SU-DHL-6 (cell line): ENCODE measurements around the gene PTPRN2.

Experiments used
- H2AFZ ChIP-seq: fragments of 200-600 bp; sonication (generic); 2 replicates; pipeline ENCODE4 v1.6.1; 2014; ENCODE audit warnings: low read depth, mild to moderate bottlenecking, moderate library complexity, mixed read lengths, antibody characterized with exemption, low read length; ENCODE audit not compliant: severe bottlenecking
- H3F3A ChIP-seq: fragments of 200-600 bp; shearing (Covaris generic); 2 replicates; pipeline ENCODE4 v1.6.0; 2016; ENCODE audit warnings: antibody characterized with exemption, mild to moderate bottlenecking; ENCODE audit not compliant: insufficient read depth
- H3K27ac ChIP-seq: fragments of 200-600 bp; sonication (generic); 2 replicates; pipeline ENCODE4 v1.5.1; 2016; ENCODE audit warnings: low read depth, mild to moderate bottlenecking, low read length, moderate library complexity, mixed read lengths
- H3K27me3 ChIP-seq: fragments of 200-600 bp; sonication (generic), shearing (Covaris generic); 2 replicates; pipeline ENCODE4 v1.6.0; 2014; ENCODE audit warnings: mild to moderate bottlenecking, low read length
- H3K36me3 ChIP-seq: fragments of 200-600 bp; sonication (generic); 2 replicates; pipeline ENCODE4 v1.6.1; 2014; ENCODE audit warnings: mild to moderate bottlenecking, low read length, mixed read lengths
- H3K4me2 ChIP-seq: fragments of 300-600, 200-600 bp; shearing (Covaris generic), sonication (generic); 2 replicates; pipeline ENCODE4 v1.6.0; 2014; ENCODE audit warnings: low read length, low read depth, mild to moderate bottlenecking; ENCODE audit not compliant: poor library complexity, severe bottlenecking
- H3K4me3 ChIP-seq: fragments of 200-600 bp; sonication (generic); 2 replicates; pipeline ENCODE4 v1.5.1; 2014; ENCODE audit warnings: antibody characterized with exemption, low read length, mild to moderate bottlenecking, mixed read lengths; ENCODE audit not compliant: insufficient read depth, poor library complexity, severe bottlenecking
- H3K79me2 ChIP-seq: fragments of 200-600 bp; sonication (generic); 2 replicates; pipeline ENCODE4 v1.6.1; 2014; ENCODE audit warnings: mild to moderate bottlenecking, low read length, moderate library complexity; ENCODE audit not compliant: insufficient read depth
- H3K9ac ChIP-seq: fragments of 200-600 bp; sonication (generic); 2 replicates; pipeline ENCODE4 v1.7.0; 2014; ENCODE audit warnings: mild to moderate bottlenecking, low read length
- H3K9me2 ChIP-seq: fragments of 200-600 bp; sonication (generic); replicated peaks from 2 replicates; pipeline ENCODE4 v1.6.1; 2014; ENCODE audit warnings: low read length; ENCODE audit not compliant: insufficient read depth
- H3K9me3 ChIP-seq: fragments of 200-600 bp; sonication (generic); 2 replicates; pipeline ENCODE4 v1.6.1; 2014; ENCODE audit warnings: low read length, mixed read lengths; ENCODE audit not compliant: insufficient read depth
- H4K20me1 ChIP-seq: fragments of 200-600 bp; sonication (generic); 2 replicates; pipeline ENCODE4 v1.6.1; 2014; ENCODE audit warnings: low read depth, mild to moderate bottlenecking, antibody characterized with exemption, low read length, moderate library complexity, mixed read lengths
- CTCF ChIP-seq: fragments of 200-600 bp; sonication (generic); IDR thresholded peaks from one replicate; pipeline ENCODE4 v1.5.1; 2017; ENCODE audit warnings: antibody characterized with exemption, mild to moderate bottlenecking, low read length, moderate library complexity; ENCODE audit not compliant: insufficient read depth, poor library complexity, severe bottlenecking
- EZH2phosphoT487 ChIP-seq: fragments of 200-600 bp; sonication (generic), shearing (Covaris generic); conservative IDR thresholded peaks from 2 replicates; pipeline ENCODE4 v1.6.1; 2018; ENCODE audit warnings: mild to moderate bottlenecking, antibody characterized with exemption, low read length, moderate library complexity, mixed read lengths

Gene PTPRN2

GRCh38 chr7:158590181-158590530 lies 2.5 kb upstream of the PTPRN2 start:
- Histone ChIP-seq H3K4me2 (no peak overlapping the region), H3K9ac (no peak overlapping the region), H4K20me1 (no peaks in the 10 kb centered on the region), H3K4me3 (no peak overlapping the region), H3K9me2 (no peaks in the 10 kb centered on the region), H3F3A (no peaks in the 10 kb centered on the region), H3K79me2 (no peaks in the 10 kb centered on the region), H3K27me3 (no peaks in the 10 kb centered on the region), H3K9me3 (no peaks in the 10 kb centered on the region; the same call in 1 of the 2 replicates), H3K27ac (no peak overlapping the region), H2AFZ (no peak overlapping the region), H3K36me3 (no peaks in the 10 kb centered on the region)
- no peak for TF ChIP-seq CTCF
- no peak for TF ChIP-seq EZH2phosphoT487

- H3K79me2 ChIP-seq = no peaks in the 10 kb centered on the region
- H3K4me3 ChIP-seq = no peak overlapping the region
- no peaks in the 10 kb centered on the region; the same call in 1 of the 2 replicates for H3K9me3 ChIP-seq
- no peaks in the 10 kb centered on the region for H4K20me1 ChIP-seq
- TF ChIP-seq CTCF = no peak
- TF ChIP-seq EZH2phosphoT487 = no peak
- no peaks in the 10 kb centered on the region for H3K9me2 ChIP-seq
- H3K27me3 ChIP-seq = no peaks in the 10 kb centered on the region
- no peaks in the 10 kb centered on the region for H3K36me3 ChIP-seq
- H2AFZ ChIP-seq = no peak overlapping the region
- no peak overlapping the region for H3K27ac ChIP-seq
- H3K4me2 ChIP-seq = no peak overlapping the region
- H3K9ac ChIP-seq = no peak overlapping the region
- H3F3A ChIP-seq = no peaks in the 10 kb centered on the region
Measured at GRCh38 chr7:158589653-158590052, 2.0 kb upstream of the PTPRN2 start.

GRCh38 chr7:158588878-158589442 lies 1.3 kb upstream of the PTPRN2 start:
- Histone ChIP-seq H4K20me1 (no peaks in the 10 kb centered on the region), H3K4me3 (no peak overlapping the region), H3K27me3 (no peaks in the 10 kb centered on the region), H3K36me3 (no peaks in the 10 kb centered on the region), H3K79me2 (no peaks in the 10 kb centered on the region), H2AFZ (no peak overlapping the region), H3K4me2 (no peak overlapping the region), H3K9me2 (no peaks in the 10 kb centered on the region), H3K9me3 (no peaks in the 10 kb centered on the region; the same call in 1 of the 2 replicates), H3K9ac (no peak overlapping the region), H3K27ac (no peak overlapping the region), H3F3A (no peaks in the 10 kb centered on the region)
- TF ChIP-seq CTCF = no peak
- no peak for TF ChIP-seq EZH2phosphoT487
